Measurements from ENCODE around the gene JUND.

Gene JUND

GRCh38 chr19:18233224-18233825 is 48.1 kb downstream of the JUND start:
- peak; percentile 41 to 71 (median 49) for DNase-seq

GRCh38 chr19:18232540-18233223 is 48.7 kb downstream of the JUND start:
- no peak for DNase-seq

- peak; percentile 51 to 68 (median 62) for DNase-seq
Measured at GRCh38 chr19:18231775-18232174, 49.6 kb downstream of the JUND start.

- peak; percentile 84 to 90 (median 87) for DNase-seq
Measured at GRCh38 chr19:18230941-18231734, 50.3 kb downstream of the JUND start.

- no peak for DNase-seq
Measured at GRCh38 chr19:18229915-18230314, 51.5 kb downstream of the JUND start.

Data from suppressor macrophage treated with lipopolysaccharide for 1 hour (primary cell).